DND-41 (cell line): ENCODE data around the gene ECPAS.

Experiments used
- CTCF ChIP-seq: IDR thresholded peaks from 2 replicates; pipeline ENCODE4 v1.5.1; 2012; ENCODE audit warnings: borderline replicate concordance, low read length, moderate library complexity, mild to moderate bottlenecking; ENCODE audit not compliant: poor library complexity, severe bottlenecking; ENCODE audit errors: extremely low read depth
- EZH2 ChIP-seq: IDR thresholded peaks from 3 replicates; pipeline ENCODE4 v1.6.1; 2012; ENCODE audit warnings: borderline replicate concordance, low read depth, mild to moderate bottlenecking, moderate library complexity, low read length, inconsistent platforms; ENCODE audit not compliant: severe bottlenecking

- TF ChIP-seq CTCF, result no peak
- TF ChIP-seq EZH2, result no peak
Observed at GRCh38 chr9:111431684-111432083, 52.5 kb downstream of the ECPAS start.
